ENCODE results near the gene TADA2B.

TADA2B gene

DNA sequence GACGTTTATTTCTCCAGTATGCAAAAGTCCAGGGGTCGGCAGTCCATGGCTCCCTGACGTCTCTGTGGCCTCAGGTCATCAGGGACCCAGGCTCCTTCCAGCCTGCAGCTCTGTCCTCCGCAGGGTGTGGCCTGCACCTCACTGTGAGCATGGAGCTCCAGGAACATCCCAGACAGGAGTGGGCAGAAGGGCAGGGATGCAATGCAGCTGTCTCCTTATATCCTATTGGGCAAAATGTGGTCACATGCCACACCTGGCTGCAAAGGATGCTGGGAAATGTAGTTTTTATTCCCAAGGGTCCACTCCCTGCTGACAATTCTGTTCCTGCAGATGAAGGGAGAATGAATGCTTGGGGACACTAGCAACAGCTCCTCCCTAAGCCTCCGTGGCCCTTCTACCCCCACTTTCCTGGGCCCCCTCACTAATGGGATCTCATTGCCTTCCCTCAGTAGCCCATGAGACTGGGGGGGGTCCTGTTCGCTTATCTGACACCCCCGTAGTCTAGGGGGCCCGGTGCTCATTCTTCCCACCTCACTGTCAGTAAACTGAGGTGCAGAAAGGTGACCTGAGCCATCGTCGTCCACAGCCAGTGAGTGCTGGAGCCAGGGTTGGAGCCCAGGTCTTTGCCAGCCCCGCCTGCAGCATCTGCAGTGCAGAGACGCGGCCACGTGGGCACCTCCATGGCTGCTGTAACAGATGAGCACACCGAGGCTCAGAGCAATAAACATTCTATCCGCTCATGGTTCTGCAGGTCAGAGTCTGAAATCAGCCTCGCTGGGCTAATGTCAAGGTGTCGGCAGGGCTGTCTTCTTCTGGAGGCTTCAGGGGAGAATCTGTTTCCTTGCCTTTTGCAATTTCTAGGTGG lies 30.6 kb downstream of the TADA2B start:
- H3K4me3 ChIP-seq (ENCODE audit: low read length): no peak overlapping the region
- H2AFZ ChIP-seq (ENCODE audit: low read depth, low read length): no peak overlapping the region
- no peak overlapping the region for H3K27ac ChIP-seq (ENCODE audit: low read length)
- H3K4me1 ChIP-seq (ENCODE audit: low read length): peaks cover 7% of the 10 kb centered on the region
- H3K79me2 ChIP-seq (ENCODE audit: low read length): no peaks in the 10 kb centered on the region
- H3K9me3 ChIP-seq (ENCODE audit: insufficient read depth, low read length): no peaks in the 10 kb centered on the region
- no peak overlapping the region for H3K9ac ChIP-seq (ENCODE audit: low read length)
- H3K27me3 ChIP-seq (ENCODE audit: low read depth, low read length): peaks cover 12% of the 10 kb centered on the region; the same call in 1 of the 2 replicates
- no peaks in the 10 kb centered on the region for H4K20me1 ChIP-seq (ENCODE audit: insufficient read depth, low read length)
- H3K4me2 ChIP-seq (ENCODE audit: low read length): no peak overlapping the region
- TF ChIP-seq, protein P1, sequence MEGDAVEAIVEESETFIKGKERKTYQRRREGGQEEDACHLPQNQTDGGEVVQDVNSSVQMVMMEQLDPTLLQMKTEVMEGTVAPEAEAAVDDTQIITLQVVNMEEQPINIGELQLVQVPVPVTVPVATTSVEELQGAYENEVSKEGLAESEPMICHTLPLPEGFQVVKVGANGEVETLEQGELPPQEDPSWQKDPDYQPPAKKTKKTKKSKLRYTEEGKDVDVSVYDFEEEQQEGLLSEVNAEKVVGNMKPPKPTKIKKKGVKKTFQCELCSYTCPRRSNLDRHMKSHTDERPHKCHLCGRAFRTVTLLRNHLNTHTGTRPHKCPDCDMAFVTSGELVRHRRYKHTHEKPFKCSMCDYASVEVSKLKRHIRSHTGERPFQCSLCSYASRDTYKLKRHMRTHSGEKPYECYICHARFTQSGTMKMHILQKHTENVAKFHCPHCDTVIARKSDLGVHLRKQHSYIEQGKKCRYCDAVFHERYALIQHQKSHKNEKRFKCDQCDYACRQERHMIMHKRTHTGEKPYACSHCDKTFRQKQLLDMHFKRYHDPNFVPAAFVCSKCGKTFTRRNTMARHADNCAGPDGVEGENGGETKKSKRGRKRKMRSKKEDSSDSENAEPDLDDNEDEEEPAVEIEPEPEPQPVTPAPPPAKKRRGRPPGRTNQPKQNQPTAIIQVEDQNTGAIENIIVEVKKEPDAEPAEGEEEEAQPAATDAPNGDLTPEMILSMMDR (IDR thresholded peaks at IDR 0.05; ENCODE audit: low read depth, low read length): no peak
- no peak for TF ChIP-seq EZH2phosphoT487 (IDR thresholded peaks at IDR 0.05; ENCODE audit: low read depth)
- H3K36me3 ChIP-seq (replicated peaks; ENCODE audit: low read depth, low read length): no peaks in the 10 kb centered on the region

DNA sequence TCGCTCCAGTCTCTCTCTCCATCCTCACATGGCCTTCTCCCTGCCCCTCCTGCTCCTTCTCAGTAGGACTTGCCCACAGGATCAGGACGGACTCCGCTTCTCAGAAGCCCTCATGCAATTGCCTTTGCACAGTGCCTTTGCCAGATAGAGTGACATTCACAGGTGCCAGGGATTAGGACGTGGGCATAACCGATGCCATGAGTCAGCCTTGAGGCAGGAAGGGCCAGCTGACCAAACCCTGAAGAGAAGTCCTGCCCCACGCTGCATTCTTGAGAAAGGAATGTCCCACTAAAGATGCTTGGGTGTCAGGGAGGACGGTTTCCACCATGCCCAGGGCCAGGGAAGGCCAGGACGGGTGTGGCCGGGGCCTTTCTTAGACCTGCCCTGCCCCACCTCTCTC lies 31.3 kb downstream of the TADA2B start:
- Histone ChIP-seq H3K27ac (ENCODE audit: low read length) (no peak overlapping the region), H3K9ac (ENCODE audit: low read length) (no peak overlapping the region), H3K4me1 (ENCODE audit: low read length) (peaks cover 3% of the 10 kb centered on the region; the same call in 1 of the 2 replicates), H3K4me2 (ENCODE audit: low read length) (no peak overlapping the region), H3K79me2 (ENCODE audit: low read length) (no peaks in the 10 kb centered on the region), H3K9me3 (ENCODE audit: insufficient read depth, low read length) (no peaks in the 10 kb centered on the region), H3K27me3 (ENCODE audit: low read depth, low read length) (peaks cover 12% of the 10 kb centered on the region; the same call in 1 of the 2 replicates), H3K4me3 (ENCODE audit: low read length) (no peak overlapping the region), H2AFZ (ENCODE audit: low read depth, low read length) (no peak overlapping the region), H3K36me3 (replicated peaks; ENCODE audit: low read depth, low read length) (no peaks in the 10 kb centered on the region), H4K20me1 (ENCODE audit: insufficient read depth, low read length) (no peaks in the 10 kb centered on the region)
- TF ChIP-seq, protein P1 (IDR thresholded peaks at IDR 0.05; ENCODE audit: low read depth, low read length): no peak
- TF ChIP-seq EZH2phosphoT487 (IDR thresholded peaks at IDR 0.05; ENCODE audit: low read depth): no peak

DNA sequence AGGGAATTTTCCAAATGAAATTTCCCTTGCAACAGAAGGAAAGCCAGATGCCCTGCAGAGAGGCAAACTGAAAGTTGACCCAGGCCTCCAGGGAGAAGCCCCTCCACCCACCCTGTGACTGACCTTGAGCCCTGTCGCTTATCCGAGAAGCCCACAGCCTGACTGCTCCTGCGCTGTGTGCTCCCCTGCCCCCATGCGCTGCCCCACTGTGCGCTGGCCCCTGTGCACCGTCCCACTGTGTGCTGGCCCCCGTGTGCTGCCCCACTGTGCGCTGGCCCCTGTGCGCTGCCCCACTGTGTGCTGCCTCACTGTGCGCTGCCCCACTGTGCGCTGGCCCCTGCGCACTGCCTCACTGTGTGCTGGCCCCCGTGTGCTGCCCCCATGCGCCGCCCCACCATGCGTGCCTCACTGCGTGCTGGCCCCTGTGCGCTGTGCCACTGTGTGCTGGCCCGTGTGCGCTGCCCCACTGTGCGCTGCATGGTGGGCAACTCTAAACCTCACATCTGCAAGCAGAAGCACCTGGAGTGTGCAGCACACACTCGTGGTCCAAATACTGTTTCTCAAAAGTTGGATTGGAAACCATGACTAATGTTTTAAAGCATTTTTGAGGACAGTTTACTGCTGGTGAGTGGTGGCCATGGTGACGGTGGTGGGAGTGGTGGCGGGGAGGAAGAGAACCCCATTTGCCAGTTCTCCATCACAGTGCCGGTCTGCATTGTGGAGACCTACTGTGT lies 33.0 kb downstream of the TADA2B start:
- Histone ChIP-seq H2AFZ (ENCODE audit: low read depth, low read length) (no peak overlapping the region), H3K27me3 (ENCODE audit: low read depth, low read length) (peaks cover 14% of the 10 kb centered on the region; the same call in 1 of the 2 replicates), H3K79me2 (ENCODE audit: low read length) (no peaks in the 10 kb centered on the region), H3K9ac (ENCODE audit: low read length) (no peak overlapping the region), H3K9me3 (ENCODE audit: insufficient read depth, low read length) (no peaks in the 10 kb centered on the region), H3K27ac (ENCODE audit: low read length) (no peak overlapping the region), H3K4me1 (ENCODE audit: low read length) (no peaks in the 10 kb centered on the region), H3K4me3 (ENCODE audit: low read length) (no peak overlapping the region), H3K4me2 (ENCODE audit: low read length) (no peak overlapping the region), H4K20me1 (ENCODE audit: insufficient read depth, low read length) (no peaks in the 10 kb centered on the region), H3K36me3 (replicated peaks; ENCODE audit: low read depth, low read length) (no peaks in the 10 kb centered on the region)
- TF ChIP-seq, protein P1 (IDR thresholded peaks at IDR 0.05; ENCODE audit: low read depth, low read length): no peak
- TF ChIP-seq EZH2phosphoT487 (IDR thresholded peaks at IDR 0.05; ENCODE audit: low read depth): no peak

DNA sequence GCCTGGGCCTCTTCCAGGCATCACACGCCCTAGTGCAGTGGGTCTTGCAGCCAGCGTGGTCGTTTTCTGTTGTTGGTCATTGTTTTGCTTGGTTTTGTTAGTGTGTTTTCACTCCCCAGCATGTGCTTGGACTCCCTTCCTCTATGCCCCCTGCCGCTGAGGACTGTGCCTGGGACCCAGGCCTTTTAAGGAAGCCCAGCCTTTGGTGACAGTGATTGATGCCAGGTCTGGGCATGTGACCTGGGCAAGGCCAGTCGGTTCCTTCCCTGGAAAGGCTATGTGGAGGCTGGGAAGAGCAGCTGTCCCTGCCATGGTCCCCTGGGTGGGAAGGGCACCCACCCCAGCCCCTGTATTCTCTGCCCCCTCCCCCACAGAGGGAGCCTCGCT lies 33.5 kb downstream of the TADA2B start:
- Histone ChIP-seq H3K27ac (ENCODE audit: low read length) (no peak overlapping the region), H3K36me3 (replicated peaks; ENCODE audit: low read depth, low read length) (no peaks in the 10 kb centered on the region), H3K9ac (ENCODE audit: low read length) (no peak overlapping the region), H2AFZ (ENCODE audit: low read depth, low read length) (no peak overlapping the region), H3K9me3 (ENCODE audit: insufficient read depth, low read length) (no peaks in the 10 kb centered on the region), H3K4me2 (ENCODE audit: low read length) (no peak overlapping the region), H3K79me2 (ENCODE audit: low read length) (no peaks in the 10 kb centered on the region), H3K27me3 (ENCODE audit: low read depth, low read length) (peaks cover 13% of the 10 kb centered on the region; the same call in 1 of the 2 replicates), H3K4me1 (ENCODE audit: low read length) (no peaks in the 10 kb centered on the region), H4K20me1 (ENCODE audit: insufficient read depth, low read length) (no peaks in the 10 kb centered on the region), H3K4me3 (ENCODE audit: low read length) (no peak overlapping the region)
- no peak for TF ChIP-seq EZH2phosphoT487 (IDR thresholded peaks at IDR 0.05; ENCODE audit: low read depth)
- TF ChIP-seq, protein P1 (IDR thresholded peaks at IDR 0.05; ENCODE audit: low read depth, low read length): no peak
